Gastroesophageal sphincter (tissue), 4 donors: ENCODE data around the gene KITLG. TPM values are rescaled to one million over a fixed set of nuclear protein-coding genes. Genes with fewer than 3 reads are reported as not detected.

ENCODE experiments used
- ATAC-seq: fragments of 150-250 bp; one replicate; pipeline ENCODE4 v1.9.1; 2016; ENCODE audit warnings: mild to moderate bottlenecking, moderate library complexity
- H3K27ac ChIP-seq, 4 donors: fragments of 200-600 bp; sonication (generic) in 3 of 4; 1 replicate in 3 of 4; 2 replicates in 1 of 4; pipeline ENCODE4 v1.5.1; 2016 to 2019
- H3K27me3 ChIP-seq: fragments of 200-600 bp; sonication (generic); one replicate; pipeline ENCODE4 v1.5.1; 2019
- H3K36me3 ChIP-seq, 2 donors: fragments of 200-600 bp; sonication (generic); one replicate each; pipeline ENCODE4 v1.5.1; 2019; ENCODE audit warnings: control low read depth in 1 of 2
- H3K4me1 ChIP-seq, 3 donors: fragments of 200-600 bp; sonication (generic); 1 replicate in 2 of 3; 2 replicates in 1 of 3; pipeline ENCODE4 v1.5.1; 2016 to 2019; ENCODE audit warnings: control low read depth in 2 of 3
- H3K4me3 ChIP-seq, 2 donors: fragments of 200-600 bp; sonication (generic); one replicate each; pipeline ENCODE4 v1.5.1; 2019; ENCODE audit warnings: mild to moderate bottlenecking in 1 of 2, moderate library complexity in 1 of 2
- H3K9me3 ChIP-seq, 3 donors: fragments of 200-600 bp; sonication (generic); one replicate each; pipeline ENCODE4 v1.5.1; 2017 to 2019; ENCODE audit warnings: control low read depth in 2 of 3
- EP300 ChIP-seq: sonication (generic); formaldehyde crosslinking; IDR thresholded peaks from one replicate; pipeline ENCODE4 v1.6.1; 2017; ENCODE audit warnings: antibody characterized with exemption, mild to moderate bottlenecking
- POLR2A ChIP-seq, 2 donors: fragments of 450-650 bp; IDR thresholded peaks; one replicate each; pipeline ENCODE4 v1.6.1; 2017; ENCODE audit warnings: antibody characterized with exemption in 2 of 2, mild to moderate bottlenecking in 2 of 2, moderate library complexity in 1 of 2
- POLR2AphosphoS5 ChIP-seq: sonication (generic); formaldehyde crosslinking; IDR thresholded peaks from one replicate; pipeline ENCODE4 v1.6.1; 2017; ENCODE audit warnings: antibody characterized with exemption
- WGBS, 2 donors: methylation state at CpG; one replicate each; pipeline ENCODE4 v1.1.5; 2018; ENCODE audit warnings: low coverage in 1 of 2; 5-methylcytosine and 5-hydroxymethylcytosine counted together
- total RNA-seq, 4 donors: library from RNA; depleted of rRNA; stranded (reverse); fragments of >200 nt; gene quantifications; one replicate each; pipeline ENCODE4 v1.1.0, GENCODE V29; 2016
- TF ChIP-seq, protein P1 (sequence below), 4 experiments: fragments of 200-600 bp in 2 of 4; fragments of 450-650 bp in 2 of 4; sonication (generic) in 1 of 4; IDR thresholded peaks; one replicate each; pipeline ENCODE4 v1.5.1; 2017 to 2019; ENCODE audit warnings: antibody characterized with exemption in 4 of 4, mild to moderate bottlenecking in 2 of 4, moderate library complexity in 2 of 4

The KITLG gene
- total RNA-seq, 4 donors from 2014 or later, result 48.5 to 239 (median 112) TPM

DNA sequence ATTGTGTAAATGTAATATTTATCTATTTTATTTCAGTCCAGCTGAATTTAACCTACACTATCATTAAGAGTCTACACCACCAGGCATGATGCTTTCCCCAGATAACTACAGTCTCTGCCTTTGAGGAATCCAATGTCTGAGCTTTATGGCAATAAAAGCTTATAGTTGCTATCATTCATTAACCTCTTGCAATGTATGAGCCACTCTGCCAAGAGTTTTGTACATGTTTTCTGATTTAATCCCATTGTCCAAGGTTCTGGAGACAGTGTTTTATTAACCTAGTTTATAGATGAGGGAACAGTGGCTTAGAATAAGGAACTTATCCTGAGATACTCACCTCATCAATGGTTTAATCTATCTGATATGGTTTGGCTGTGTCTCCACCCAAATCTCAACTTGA is 17.1 kb upstream of the KITLG start:
- ATAC-seq, result no peak
- Histone ChIP-seq H3K27me3 (no peaks in the 10 kb centered on the region), H3K9me3 (no peaks in the 10 kb centered on the region), H3K4me1 (no peaks in the 10 kb centered on the region), H3K4me3 (no peak overlapping the region), H3K36me3 (no peaks in the 10 kb centered on the region), H3K27ac (no peak overlapping the region)
- TF ChIP-seq, protein P1, sequence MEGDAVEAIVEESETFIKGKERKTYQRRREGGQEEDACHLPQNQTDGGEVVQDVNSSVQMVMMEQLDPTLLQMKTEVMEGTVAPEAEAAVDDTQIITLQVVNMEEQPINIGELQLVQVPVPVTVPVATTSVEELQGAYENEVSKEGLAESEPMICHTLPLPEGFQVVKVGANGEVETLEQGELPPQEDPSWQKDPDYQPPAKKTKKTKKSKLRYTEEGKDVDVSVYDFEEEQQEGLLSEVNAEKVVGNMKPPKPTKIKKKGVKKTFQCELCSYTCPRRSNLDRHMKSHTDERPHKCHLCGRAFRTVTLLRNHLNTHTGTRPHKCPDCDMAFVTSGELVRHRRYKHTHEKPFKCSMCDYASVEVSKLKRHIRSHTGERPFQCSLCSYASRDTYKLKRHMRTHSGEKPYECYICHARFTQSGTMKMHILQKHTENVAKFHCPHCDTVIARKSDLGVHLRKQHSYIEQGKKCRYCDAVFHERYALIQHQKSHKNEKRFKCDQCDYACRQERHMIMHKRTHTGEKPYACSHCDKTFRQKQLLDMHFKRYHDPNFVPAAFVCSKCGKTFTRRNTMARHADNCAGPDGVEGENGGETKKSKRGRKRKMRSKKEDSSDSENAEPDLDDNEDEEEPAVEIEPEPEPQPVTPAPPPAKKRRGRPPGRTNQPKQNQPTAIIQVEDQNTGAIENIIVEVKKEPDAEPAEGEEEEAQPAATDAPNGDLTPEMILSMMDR (IDR thresholded peaks at IDR 0.05), result no peak

DNA sequence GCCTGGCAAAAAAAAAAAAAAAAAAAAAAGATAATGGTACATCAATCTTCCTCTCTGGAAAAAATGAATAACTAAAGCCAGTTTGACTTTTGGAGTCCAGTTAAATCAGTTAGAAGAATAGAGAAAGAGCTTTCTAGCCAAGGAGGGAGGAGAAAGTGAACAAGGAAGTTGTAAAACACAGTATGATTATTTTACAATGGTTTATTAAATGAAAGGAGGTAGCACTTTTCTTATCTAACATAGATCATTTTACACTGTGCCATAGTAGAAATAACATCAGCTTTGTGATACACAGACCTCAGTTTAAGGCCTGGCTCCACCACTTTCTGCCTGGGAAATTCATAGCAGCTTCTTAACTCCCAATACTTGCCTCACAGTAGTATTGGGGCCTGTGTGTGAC is 15.4 kb upstream of the KITLG start:
- Histone ChIP-seq H3K9me3 (no peaks in the 10 kb centered on the region), H3K4me1 (no peaks in the 10 kb centered on the region), H3K4me3 (no peak overlapping the region), H3K27me3 (no peaks in the 10 kb centered on the region), H3K36me3 (no peaks in the 10 kb centered on the region), H3K27ac (no peak overlapping the region)
- ATAC-seq, result no peak
- TF ChIP-seq POLR2AphosphoS5 (no peak), EP300 (no peak)

DNA sequence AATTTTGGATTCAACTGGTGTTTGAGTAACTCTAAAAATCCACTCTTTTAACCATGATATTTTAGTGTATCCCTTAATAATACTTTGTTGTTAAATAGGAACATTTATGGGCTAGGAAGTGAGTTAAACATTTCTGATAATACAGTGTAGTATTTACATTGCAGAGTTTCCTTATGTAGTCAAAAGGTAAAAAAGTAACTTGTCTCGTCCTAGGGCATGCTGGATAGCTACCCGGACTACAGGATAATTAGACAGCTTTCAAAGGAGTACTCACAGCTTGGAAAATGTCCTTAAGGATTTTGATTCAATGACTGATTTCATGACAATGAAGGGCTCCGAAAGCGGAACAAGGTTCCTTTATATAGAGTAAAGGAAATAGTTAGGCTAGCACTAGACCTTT is 14.5 kb upstream of the KITLG start:
- Histone ChIP-seq H3K27me3 (no peaks in the 10 kb centered on the region), H3K27ac (no peak overlapping the region), H3K4me3 (no peak overlapping the region), H3K36me3 (no peaks in the 10 kb centered on the region), H3K4me1 (no peaks in the 10 kb centered on the region), H3K9me3 (no peaks in the 10 kb centered on the region)
- no peak for ATAC-seq
- no peak for TF ChIP-seq POLR2A (IDR thresholded peaks at IDR 0.05)
- TF ChIP-seq POLR2AphosphoS5, result no peak
- TF ChIP-seq EP300, result no peak
- TF ChIP-seq, protein P1 (IDR thresholded peaks at IDR 0.05), result no peak
- 65 to 85% methylated on average over 4 of the region's 4 CpGs for WGBS, 2 donors

DNA sequence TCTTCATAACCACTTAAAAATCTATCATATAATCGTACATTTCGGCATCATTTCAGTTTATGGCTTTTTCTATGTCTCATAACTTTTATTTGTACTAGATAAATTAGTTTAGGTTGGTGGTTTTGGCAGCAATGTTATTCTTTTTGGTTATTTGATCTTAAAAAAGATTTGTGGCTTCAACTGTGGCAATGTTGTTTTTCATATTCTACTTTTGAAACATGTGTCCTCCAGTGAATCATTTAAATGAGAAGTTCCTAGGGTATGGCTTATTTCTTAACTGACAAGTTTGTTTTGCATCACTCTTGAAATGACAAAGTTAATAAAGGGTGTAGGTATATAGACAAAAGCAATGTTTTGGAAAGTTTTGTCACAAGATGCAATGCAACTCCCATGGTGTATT is 11.1 kb upstream of the KITLG start:
- Histone ChIP-seq H3K9me3 (peaks cover 0 to 8% (median 0%) of the 10 kb centered on the region in 3 donors), H3K27me3 (no peaks in the 10 kb centered on the region), H3K36me3 (peaks cover 0 to 3% of the 10 kb centered on the region in 2 donors), H3K4me3 (no peak overlapping the region), H3K4me1 (no peaks in the 10 kb centered on the region), H3K27ac (no peak overlapping the region)
- ATAC-seq, result no peak
- no peak for TF ChIP-seq POLR2AphosphoS5
- TF ChIP-seq EP300, result no peak
- TF ChIP-seq, protein P1 (IDR thresholded peaks at IDR 0.05), result no peak
- TF ChIP-seq POLR2A (IDR thresholded peaks at IDR 0.05), result no peak
- WGBS, 2 donors, result 83 to 100% methylated on average over 2 of the region's 2 CpGs

DNA sequence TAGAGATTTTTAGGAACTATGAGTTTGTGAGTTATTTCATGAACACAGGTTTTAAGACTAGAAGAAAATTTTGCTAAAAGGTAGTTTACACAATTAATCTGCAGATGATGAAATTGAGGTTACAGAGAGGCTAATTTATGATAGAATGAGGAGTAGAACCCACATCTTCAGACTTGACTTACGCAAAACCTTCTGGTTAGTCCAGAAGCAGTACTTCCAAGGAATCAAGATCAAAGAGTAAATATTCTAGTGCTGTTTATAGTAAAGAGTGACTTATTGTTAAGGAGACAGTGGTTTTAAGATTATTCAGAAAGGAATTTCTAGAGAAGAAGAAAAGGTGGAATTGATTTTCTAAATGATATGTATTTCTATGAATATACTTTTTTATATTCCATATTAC is 10.6 kb upstream of the KITLG start:
- Histone ChIP-seq H3K36me3 (peaks cover 0 to 4% of the 10 kb centered on the region in 2 donors), H3K9me3 (peaks cover 0 to 13% (median 0%) of the 10 kb centered on the region in 3 donors), H3K4me1 (no peaks in the 10 kb centered on the region), H3K27me3 (no peaks in the 10 kb centered on the region), H3K4me3 (no peak overlapping the region), H3K27ac (no peak overlapping the region)
- ATAC-seq, result no peak
- WGBS, 2 donors, result 90 to 100% methylated on average over 1 of the region's 1 CpG
- TF ChIP-seq, protein P1 (IDR thresholded peaks at IDR 0.05), result no peak
- no peak for TF ChIP-seq POLR2A (IDR thresholded peaks at IDR 0.05)
- TF ChIP-seq POLR2AphosphoS5, result no peak
- no peak for TF ChIP-seq EP300

DNA sequence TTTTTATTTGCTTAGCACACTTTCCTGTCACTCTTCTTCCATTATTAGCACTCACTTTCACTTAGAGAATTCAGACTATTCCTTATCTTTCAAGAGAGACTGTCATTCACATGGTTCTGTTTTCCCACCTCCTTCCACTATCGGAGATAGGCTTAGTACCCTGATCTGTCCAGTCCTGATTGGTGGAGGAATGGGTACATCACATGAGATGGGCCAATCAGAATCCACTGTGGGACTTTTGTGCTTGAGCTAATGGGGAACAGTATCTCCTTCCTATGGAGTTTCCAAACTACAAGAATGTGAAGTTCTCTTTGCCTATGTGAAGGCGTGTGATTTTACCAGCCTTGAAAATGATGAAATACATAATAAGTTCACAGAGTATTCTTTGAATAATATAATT is 4.8 kb upstream of the KITLG start:
- TF ChIP-seq POLR2AphosphoS5 (no peak), EP300 (no peak), POLR2A (IDR thresholded peaks at IDR 0.05) (no peak)
- TF ChIP-seq, protein P1 (IDR thresholded peaks at IDR 0.05), result no peak
- WGBS, 2 donors, result 100% methylated on average over 1 to 2 of the region's 2 CpGs
- H3K27ac ChIP-seq, result no peak overlapping the region
- ATAC-seq, result no peak
- peaks cover 0 to 11% (median 0%) of the 10 kb centered on the region in 3 donors for H3K4me1 ChIP-seq
- H3K4me3 ChIP-seq, result no peak overlapping the region
- peaks cover 0 to 18% (median 0%) of the 10 kb centered on the region in 3 donors for H3K9me3 ChIP-seq
- H3K36me3 ChIP-seq, result peaks cover 0 to 4% of the 10 kb centered on the region in 2 donors
- no peaks in the 10 kb centered on the region for H3K27me3 ChIP-seq
